GM19452 (cell line): ENCODE results near the gene RPL21.
"Not testable (repeated sequence)": the region's sequence is repeated elsewhere in the genome, so short reads cannot be mapped to it uniquely, and the experiment has no call there.

Experiments
- ATAC-seq: cut with Tn5 transposase; IDR thresholded peaks from one replicate; pipeline ENCODE4 v1.9.1; 2021; ENCODE audit not compliant: unreplicated experiment

RPL21 gene

DNA sequence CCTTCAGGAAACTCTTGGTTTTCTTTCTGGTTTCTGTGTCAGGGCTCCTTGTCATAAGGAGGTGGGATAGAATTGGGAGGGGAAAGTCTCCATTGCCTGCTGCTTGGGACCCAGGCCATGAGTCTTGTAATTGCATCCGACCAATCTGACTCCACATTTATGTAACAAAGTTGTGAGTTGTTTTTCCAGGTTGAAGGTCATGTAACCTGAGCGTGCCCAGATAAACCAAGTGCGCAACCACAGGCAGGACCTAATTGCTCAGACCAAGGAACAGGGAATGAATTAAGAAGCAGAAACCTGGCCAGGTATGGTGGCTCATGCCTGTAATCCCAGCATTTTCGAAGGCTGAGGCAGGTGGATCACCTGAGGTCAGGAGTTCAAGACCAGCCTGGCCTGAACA lies 37.0 kb downstream of the RPL21 start:
- ATAC-seq: no peak

GRCh38 chr13:27289011-27289665 lies 37.8 kb downstream of the RPL21 start:
- no peak for ATAC-seq

GRCh38 chr13:27290715-27291114 lies 39.4 kb downstream of the RPL21 start:
- ATAC-seq: no peak

DNA sequence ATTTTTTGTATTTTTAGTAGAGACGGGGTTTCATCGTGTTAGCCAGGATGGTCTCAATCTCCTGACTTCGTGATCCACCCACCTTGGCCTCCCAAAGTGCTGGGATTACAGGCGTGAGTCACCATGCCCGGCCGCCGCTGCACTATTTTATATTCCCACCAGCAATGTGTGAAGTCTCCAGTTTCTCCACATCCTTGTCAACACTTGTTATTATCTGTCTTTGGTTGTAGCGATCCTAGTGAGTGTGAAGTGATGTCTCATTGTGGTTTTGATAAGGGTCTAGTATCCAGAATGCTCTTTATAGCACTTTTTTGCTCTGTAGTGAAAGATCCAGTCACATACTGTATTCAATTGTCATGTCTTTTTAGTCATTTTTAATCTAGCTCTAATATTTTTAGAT lies 40.6 kb downstream of the RPL21 start:
- not testable (repeated sequence) for ATAC-seq

DNA sequence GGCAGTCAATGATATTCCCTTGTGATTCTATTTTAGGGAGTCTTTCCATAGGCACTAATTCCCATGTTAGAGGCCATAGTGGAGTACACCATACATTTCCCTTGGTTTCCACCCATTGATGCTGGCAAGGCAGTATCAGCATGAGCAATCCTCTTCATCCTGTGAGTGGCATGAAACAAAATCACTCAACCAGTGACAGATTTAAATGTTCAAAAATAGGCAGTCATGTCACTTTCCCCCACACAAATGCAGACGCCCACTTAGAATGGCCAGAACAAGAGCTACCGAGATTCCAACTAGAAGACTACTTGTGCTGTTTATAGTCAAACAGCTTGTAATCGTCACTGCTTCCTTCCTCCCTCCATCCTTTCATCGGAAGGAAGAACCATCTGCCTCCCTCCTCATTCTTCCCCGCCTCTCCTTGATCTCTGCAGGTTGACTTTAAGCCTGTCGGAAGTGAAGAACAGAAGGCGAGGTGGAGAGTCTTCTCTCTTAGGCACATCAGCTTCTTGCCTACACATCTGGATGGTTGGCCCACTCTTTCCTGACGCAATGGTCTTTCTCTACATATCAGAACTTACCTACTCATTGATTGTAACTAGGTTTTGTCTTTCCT lies 41.8 kb downstream of the RPL21 start:
- no peak for ATAC-seq

DNA sequence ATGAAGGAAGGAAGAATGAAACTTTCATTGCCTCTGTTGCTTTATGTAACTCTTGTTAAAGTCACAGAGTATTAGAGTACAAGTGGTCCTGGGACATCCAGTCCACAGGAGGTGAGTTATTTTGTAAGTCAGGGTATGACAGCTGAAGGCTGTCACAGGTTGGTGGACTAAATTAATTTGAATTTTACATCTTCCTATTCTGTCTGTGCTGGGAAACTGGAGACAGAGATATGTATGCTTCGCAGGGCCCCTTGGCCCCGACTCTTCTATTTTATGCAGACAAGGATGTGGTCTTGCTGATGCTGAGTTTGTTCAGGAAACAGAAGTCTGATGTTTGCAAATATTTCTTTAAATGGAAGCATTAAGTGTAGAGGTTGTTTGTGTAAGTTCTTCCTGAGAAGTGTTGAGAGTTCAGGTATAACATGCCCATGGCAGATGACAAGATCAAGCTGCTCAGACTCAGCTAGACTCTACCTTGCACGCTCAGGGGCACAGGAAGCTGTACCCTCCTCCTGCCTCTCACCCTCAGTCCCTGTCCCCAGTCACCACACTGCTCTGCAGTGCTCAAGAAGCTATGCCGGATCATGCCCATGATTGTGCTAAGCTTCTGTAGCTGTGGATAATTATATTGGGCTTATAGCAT lies 42.6 kb downstream of the RPL21 start:
- ATAC-seq: no peak

DNA sequence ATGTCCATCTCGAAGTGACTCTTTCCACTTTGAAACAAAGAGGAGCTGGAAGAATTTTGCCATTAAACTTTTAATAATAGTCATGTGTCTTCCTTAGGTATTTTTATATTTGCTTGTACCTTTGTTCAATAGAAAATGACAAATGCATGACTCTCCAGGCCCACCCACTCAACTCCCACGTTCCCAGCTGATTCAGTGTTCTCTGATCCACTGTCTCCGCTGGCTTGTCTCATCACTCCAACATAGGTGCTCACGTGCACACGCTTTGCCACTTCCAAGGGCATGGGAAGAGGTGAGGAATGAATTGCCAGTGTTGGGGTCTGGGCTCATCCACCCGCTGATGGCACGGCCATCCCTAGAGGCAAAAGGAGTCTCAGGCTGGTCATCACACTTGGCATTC lies 43.7 kb downstream of the RPL21 start:
- ATAC-seq: no peak

DNA sequence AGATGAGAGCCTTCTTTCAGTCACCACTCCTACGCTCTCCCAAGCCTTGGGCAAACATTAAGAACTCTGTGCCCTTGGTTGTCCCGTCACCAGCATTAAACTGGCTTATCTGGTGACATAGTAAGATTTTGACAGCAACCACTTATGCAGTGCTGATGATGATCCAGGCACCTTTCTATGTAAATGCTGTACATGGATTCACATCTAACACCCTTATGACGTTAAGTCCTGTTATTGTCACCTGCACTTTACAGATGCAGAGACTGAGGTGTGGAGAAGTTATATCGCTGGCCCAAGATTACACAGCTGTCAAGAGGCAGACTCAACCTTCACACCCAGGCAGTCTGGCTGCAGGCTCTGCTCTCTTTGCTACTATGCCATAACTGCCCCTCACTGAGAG lies 44.3 kb downstream of the RPL21 start:
- no peak for ATAC-seq

DNA sequence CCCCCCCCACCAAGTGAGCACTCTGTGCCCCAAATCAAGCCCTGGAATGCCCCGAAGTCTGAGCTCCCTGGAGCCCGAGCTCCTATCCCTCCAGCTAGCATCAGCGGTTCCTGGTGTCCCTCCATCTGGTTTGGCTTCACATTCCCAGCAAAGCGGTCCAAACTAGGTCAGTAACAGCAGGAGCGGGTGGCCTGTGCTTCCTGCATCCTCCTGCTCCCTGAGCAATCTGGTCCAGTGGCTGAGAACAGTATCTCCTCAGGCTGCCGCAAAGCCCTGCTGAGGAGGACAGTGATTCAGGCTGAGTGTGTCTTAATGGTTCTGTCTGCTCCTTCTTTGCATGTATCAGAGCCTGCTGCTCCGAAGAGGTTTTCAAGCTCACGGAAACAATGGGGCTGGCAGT lies 45.1 kb downstream of the RPL21 start:
- ATAC-seq: no peak

- no peak for ATAC-seq
Measured at GRCh38 chr13:27298849-27299248, 47.5 kb downstream of the RPL21 start.

GRCh38 chr13:27300406-27300805 lies 49.0 kb downstream of the RPL21 start:
- not testable (repeated sequence) for ATAC-seq

DNA sequence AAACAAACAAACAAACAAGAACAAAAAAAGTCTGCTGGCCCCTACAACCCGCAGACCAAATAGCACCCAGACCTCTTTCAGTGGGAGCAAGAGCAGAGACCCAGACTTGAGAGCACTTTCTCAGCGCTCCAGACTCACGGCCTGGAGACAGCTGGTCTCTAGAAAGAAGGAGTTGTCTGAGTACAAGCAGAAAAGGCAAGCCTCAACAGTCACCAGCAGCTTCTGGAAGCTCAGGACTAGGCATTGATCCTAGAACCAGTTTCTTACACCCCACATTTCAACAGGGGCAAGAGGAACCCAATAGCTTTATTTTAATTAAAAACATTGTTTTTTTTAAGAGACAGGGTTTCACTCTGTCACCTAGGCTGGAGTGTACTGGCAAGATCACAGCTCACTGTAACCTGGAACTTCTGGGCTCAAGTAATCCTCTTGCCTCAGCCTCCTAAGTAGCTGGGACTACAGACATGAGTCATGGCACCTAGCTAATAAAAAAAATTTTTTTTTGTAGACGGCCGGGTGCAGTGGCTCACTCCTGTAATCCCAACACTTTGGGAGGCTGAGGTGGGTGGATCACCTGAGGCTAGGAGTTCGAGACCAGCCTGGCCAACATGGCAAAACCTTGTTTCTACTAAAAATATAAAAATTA lies 49.7 kb downstream of the RPL21 start:
- ATAC-seq: no peak

- ATAC-seq: no peak
Measured at GRCh38 chr13:27302643-27303262, 51.4 kb downstream of the RPL21 start.

DNA sequence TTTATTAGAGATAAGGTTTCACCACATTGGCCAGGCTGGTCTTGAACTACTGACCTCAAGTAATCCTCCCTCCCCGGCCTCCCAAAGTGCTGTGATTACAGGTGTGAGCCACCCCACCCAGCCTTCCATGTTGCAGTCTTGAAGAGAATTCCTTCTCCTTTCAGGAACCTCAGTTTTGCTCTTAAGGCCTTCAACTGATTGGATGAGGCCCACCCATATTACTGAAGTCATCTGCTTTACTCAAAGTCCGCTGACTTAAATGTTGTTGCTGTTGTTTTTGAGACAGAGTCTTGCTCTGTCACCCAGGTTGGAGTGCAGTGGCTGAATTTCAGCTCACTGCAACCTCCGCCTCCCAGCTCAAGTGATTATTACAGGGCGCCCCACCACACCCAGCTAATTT lies 52.7 kb downstream of the RPL21 start:
- ATAC-seq: no peak

GRCh38 chr13:27304611-27305010 lies 53.3 kb downstream of the RPL21 start:
- no peak for ATAC-seq
